Right lobe of liver (tissue), 6 donors: Measurements from ENCODE around the gene PGC. TPM values are rescaled to one million over a fixed set of nuclear protein-coding genes. Genes with fewer than 3 reads are reported as not detected.

Experiments
- ATAC-seq, 4 donors: fragments of 200-7000 bp; cut with Tn5 transposase; one replicate each; pipeline ENCODE4 v1.9.1; 2020; ENCODE audit warnings: mild to moderate bottlenecking in 4 of 4, moderate library complexity in 4 of 4
- DNase-seq, 3 donors: peaks; one replicate each; pipeline ENCODE4 v3.0.0-alpha.2; 2020
- H3K27ac ChIP-seq, 3 donors: fragments of 200-600 bp; one replicate each; pipeline ENCODE4 v1.8.0; 2022
- H3K27me3 ChIP-seq, 2 donors: fragments of 200-600 bp; one replicate each; pipeline ENCODE4 v1.8.0; 2022
- H3K36me3 ChIP-seq, 4 donors: fragments of 200-600 bp; sonication (generic) in 1 of 4; one replicate each; pipeline versions ENCODE4 v1.5.1 to v1.8.0; 2017 to 2022; ENCODE audit warnings: control low read depth in 1 of 4
- H3K4me1 ChIP-seq, 4 donors: fragments of 200-600 bp; sonication (generic) in 1 of 4; one replicate each; pipeline versions ENCODE4 v1.5.1 to v1.8.0; 2017 to 2022; ENCODE audit warnings: control low read depth in 1 of 4
- H3K4me3 ChIP-seq, 3 donors: fragments of 200-600 bp; one replicate each; pipeline ENCODE4 v1.8.0; 2022
- H3K9me3 ChIP-seq, 4 donors: fragments of 200-600 bp; sonication (generic) in 1 of 4; one replicate each; pipeline versions ENCODE4 v1.5.1 to v1.8.0; 2017 to 2022; ENCODE audit warnings: control low read depth in 1 of 4
- POLR2A ChIP-seq: fragments of 450-650 bp; IDR thresholded peaks from one replicate; pipeline ENCODE4 v1.6.1; 2017; ENCODE audit warnings: antibody characterized with exemption, mild to moderate bottlenecking
- WGBS: methylation state at CpG from one replicate; pipeline ENCODE4 v1.1.6; 2018; ENCODE audit warnings: low coverage, low lambda C conversion rate; ENCODE audit not compliant: insufficient coverage; ENCODE audit errors: missing lambda C conversion rate; 5-methylcytosine and 5-hydroxymethylcytosine counted together
- intact Hi-C, 2 donors: fragments of 100-400 bp; cut with DNase I; formaldehyde crosslinking; loops; one replicate each; pipeline versions ENCODE4 v1.11.2 to v1.14.1; 2022
- total RNA-seq, 6 experiments: library from RNA; depleted of rRNA in 2 of 6; stranded (reverse); fragments of >200 nt in 2 of 6; fragmentation: NEBNext Ultra II Directional in 3 of 6; extraction: Animal tissue kit (Norgen Biotek cat#: 25700) in 3 of 6; gene quantifications; one replicate each; pipeline versions ENCODE4 v1.1.0 to v1.2.4, GENCODE V29; 2016 to 2023
- TF ChIP-seq, protein P1 (sequence below), 4 donors: fragments of 200-600 bp in 3 of 4; fragments of 450-650 bp in 1 of 4; IDR thresholded peaks; one replicate each; pipeline versions ENCODE4 v1.5.1 to v1.8.0; 2016 to 2022; ENCODE audit warnings: antibody characterized with exemption in 4 of 4, mild to moderate bottlenecking in 2 of 4
- donor health status: DM: no; HTN: yes; CAD: no.
- donor health status: DM: no; HTN: no; CAD: no.
- donor health status: DM: no; HTN: no; CAD: no.
- donor health status: DM: no; HTN: yes; CAD: no.
- donor health status: DM: no; HTN: yes; CAD: no.

PGC gene
- total RNA-seq, 6 experiments from 2014 or later = 0.31 TPM; not detected in 5

DNA sequence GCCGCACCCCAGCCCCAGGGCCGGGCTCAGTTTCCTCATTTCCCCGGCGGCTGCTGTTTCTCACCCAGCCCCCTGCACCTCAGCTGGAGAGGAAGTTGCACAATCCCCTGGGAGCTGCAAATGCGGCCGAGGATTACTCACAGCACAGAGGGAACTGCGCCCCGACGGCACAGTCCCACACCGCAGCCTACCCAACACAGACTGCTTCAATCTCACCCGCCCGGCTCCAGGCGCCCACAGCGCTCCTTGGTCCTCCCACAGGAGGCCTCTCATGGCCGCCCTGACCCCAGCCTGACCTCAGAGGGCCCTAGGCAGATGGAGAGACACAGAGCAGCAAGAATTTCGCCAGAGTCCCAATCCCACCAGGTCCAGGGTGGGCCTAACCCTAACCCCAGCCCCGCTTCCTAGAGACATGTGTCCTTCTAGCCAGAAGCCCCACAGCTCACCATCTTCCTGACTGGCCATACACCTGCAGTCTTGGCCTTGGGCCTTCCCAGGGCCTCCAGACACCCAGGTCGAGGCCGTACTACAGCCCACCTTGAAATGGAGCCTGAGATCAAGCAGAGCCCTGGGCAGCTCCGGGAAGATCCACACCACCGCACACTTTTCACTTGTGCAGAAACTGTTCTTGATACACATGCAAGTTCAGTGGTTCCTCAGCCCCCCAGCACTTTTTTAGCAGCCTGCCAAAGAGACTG, 23.5 kb downstream of the PGC start:
- Histone ChIP-seq H3K4me3 (no peak overlapping the region), H3K36me3 (no peaks in the 10 kb centered on the region), H3K27ac (peak overlapping the region in 2 of 3 donors; percentile 14 to 35), H3K4me1 (no peaks in the 10 kb centered on the region), H3K9me3 (no peaks in the 10 kb centered on the region), H3K27me3 (no peaks in the 10 kb centered on the region)
- peak; percentile 72 to 87 (median 77) for ATAC-seq
- peak; percentile 74 to 83 (median 75) for DNase-seq
- WGBS = 49% methylated on average over 6 of the region's 21 CpGs
- no peak for TF ChIP-seq POLR2A
- intact Hi-C loops = no loop called here

DNA sequence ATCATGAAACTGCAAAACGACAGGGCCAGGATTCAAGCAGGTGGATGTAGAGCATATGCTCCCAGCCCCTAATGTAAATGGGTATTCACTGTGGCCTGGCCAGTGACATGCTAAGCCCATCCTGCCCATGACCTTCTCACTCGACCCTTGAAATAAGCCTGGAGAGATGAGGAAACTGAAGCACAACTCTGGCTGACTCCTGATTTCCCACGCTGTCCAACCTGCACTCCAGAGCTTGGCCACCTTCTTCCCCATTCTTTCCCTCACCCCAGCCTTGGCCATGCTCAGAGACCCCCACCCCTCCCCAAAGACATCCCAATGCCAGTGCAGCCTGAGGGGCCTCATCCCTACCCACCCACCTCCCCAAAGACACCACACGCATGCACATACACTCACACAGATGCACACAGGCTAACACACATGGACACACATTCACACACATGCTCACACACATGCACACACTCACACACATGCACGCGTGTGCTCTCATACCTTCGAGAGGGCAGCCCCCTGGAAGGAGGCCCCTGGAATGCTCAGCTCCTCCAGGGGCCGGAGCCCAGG, 24.1 kb downstream of the PGC start:
- H3K27ac ChIP-seq = no peak overlapping the region
- H3K9me3 ChIP-seq = no peaks in the 10 kb centered on the region
- no peak for DNase-seq
- intact Hi-C loops = no loop called here
- TF ChIP-seq, protein P1, sequence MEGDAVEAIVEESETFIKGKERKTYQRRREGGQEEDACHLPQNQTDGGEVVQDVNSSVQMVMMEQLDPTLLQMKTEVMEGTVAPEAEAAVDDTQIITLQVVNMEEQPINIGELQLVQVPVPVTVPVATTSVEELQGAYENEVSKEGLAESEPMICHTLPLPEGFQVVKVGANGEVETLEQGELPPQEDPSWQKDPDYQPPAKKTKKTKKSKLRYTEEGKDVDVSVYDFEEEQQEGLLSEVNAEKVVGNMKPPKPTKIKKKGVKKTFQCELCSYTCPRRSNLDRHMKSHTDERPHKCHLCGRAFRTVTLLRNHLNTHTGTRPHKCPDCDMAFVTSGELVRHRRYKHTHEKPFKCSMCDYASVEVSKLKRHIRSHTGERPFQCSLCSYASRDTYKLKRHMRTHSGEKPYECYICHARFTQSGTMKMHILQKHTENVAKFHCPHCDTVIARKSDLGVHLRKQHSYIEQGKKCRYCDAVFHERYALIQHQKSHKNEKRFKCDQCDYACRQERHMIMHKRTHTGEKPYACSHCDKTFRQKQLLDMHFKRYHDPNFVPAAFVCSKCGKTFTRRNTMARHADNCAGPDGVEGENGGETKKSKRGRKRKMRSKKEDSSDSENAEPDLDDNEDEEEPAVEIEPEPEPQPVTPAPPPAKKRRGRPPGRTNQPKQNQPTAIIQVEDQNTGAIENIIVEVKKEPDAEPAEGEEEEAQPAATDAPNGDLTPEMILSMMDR (IDR thresholded peaks at IDR 0.05) = no peak
- TF ChIP-seq POLR2A = no peak
- ATAC-seq = no peak
- 71% methylated on average over 8 of the region's 8 CpGs for WGBS
- no peaks in the 10 kb centered on the region for H3K4me1 ChIP-seq
- H3K27me3 ChIP-seq = no peaks in the 10 kb centered on the region
- no peak overlapping the region for H3K4me3 ChIP-seq
- no peaks in the 10 kb centered on the region for H3K36me3 ChIP-seq

DNA sequence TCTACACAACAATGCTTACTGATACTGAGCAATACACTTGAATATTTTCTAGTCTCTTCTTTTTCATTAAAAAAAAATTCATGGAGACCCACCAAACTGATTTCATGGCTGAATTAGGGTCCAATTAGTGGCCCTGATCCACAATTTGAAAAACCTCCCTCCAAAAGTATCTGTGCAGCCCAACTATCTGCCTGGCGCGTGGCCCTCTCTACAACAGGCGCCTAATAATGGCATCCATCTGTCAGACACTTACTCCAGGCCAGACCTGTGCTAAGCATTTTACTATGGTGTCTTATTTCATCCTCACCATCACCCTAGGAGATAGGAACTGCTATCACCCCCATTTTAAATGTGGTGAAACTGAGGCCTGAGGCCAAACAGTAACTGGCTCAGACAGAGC, 25.8 kb downstream of the PGC start:
- intact Hi-C loops = no loop called here
- no peak for TF ChIP-seq POLR2A
- TF ChIP-seq, protein P1 (IDR thresholded peaks at IDR 0.05) = no peak
- WGBS = no CpG with 5 or more reads among the region's 3 CpGs

DNA sequence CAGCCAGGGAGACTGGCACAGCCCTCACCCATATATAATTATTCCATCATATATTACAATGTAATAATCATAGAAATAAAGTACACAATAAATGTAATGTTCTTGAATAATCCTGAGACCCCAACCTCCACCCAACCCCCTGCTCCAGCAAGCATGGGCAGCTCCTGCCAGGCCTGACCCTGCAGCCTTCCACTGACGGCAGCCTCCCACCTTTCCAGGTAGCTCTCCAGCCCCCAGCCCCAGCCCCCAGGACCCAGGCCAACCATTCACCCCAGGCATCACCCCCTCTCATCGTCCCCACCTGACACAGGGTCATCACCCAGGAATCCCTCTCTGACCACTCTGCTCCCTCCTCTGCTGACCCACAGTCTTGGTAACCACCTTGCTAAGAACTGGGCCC, 26.4 kb downstream of the PGC start:
- no peaks in the 10 kb centered on the region for H3K4me1 ChIP-seq
- H3K4me3 ChIP-seq = no peak overlapping the region
- no peak for ATAC-seq
- H3K27ac ChIP-seq = no peak overlapping the region
- H3K9me3 ChIP-seq = no peaks in the 10 kb centered on the region
- H3K27me3 ChIP-seq = no peaks in the 10 kb centered on the region
- 60% methylated on average over 1 of the region's 2 CpGs for WGBS
- TF ChIP-seq POLR2A = no peak
- TF ChIP-seq, protein P1 (IDR thresholded peaks at IDR 0.05) = no peak
- no peak for DNase-seq
- intact Hi-C loops = no loop called here
- H3K36me3 ChIP-seq = no peaks in the 10 kb centered on the region

More for the DNA sequence above, 25.8 kb downstream of the PGC start:
- Histone ChIP-seq H3K36me3 (no peaks in the 10 kb centered on the region), H3K27ac (no peak overlapping the region), H3K27me3 (no peaks in the 10 kb centered on the region), H3K9me3 (no peaks in the 10 kb centered on the region), H3K4me1 (no peaks in the 10 kb centered on the region), H3K4me3 (no peak overlapping the region)
- DNase-seq (no peak), ATAC-seq (no peak)

DNA sequence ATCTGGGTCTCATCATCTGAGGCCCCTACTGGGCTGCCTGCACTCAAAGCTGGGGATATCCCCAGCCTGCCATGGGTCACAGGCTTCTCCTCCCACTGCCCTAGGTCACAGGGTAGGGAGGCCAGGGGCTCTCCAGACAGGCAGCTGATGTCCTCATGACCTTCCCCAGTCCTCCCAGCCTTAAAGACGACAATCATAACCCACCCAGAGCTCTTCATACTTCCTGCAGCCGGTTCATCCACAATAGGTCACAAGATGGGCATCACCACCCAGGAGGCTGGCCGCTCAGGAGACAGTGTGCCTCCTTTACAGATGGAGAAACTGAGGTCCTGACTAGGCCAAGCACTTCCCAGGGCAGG, 27.0 kb downstream of the PGC start:
- no peak overlapping the region for H3K27ac ChIP-seq
- H3K36me3 ChIP-seq = no peaks in the 10 kb centered on the region
- WGBS = no CpG with 5 or more reads among the region's 3 CpGs
- H3K4me1 ChIP-seq = no peaks in the 10 kb centered on the region
- no peak for TF ChIP-seq POLR2A
- peak in 1 of 4 donors; percentile 19 for ATAC-seq
- H3K27me3 ChIP-seq = no peaks in the 10 kb centered on the region
- intact Hi-C loops = no loop called here
- DNase-seq = no peak
- H3K4me3 ChIP-seq = no peak overlapping the region
- no peaks in the 10 kb centered on the region for H3K9me3 ChIP-seq
